SK-N-SH (cell line): Measurements from ENCODE around the gene DNASE1L3. TPM values are rescaled to one million over a fixed set of nuclear protein-coding genes. Genes with fewer than 3 reads are reported as not detected.

Source experiments
- CTCF ChIA-PET: fragments of 300-600, 350-600 bp; formaldehyde crosslinking; extraction: SDS; loops from one replicate; lab custom pipeline; 2021; lab: Yijun Ruan, JAX
- POLR2A ChIA-PET: fragments of 350-600 bp; sonication (Branson Sonifier 250); formaldehyde crosslinking; extraction: SDS; loops from one replicate; lab custom pipeline; 2020; ENCODE audit warnings: antibody characterized with exemption, inconsistent platforms; lab: Yijun Ruan, JAX
- DNase-seq: peaks from one replicate; pipeline ENCODE4 v3.0.0; 2012
- H2AFZ ChIP-seq: fragments of 200-600 bp; sonication (generic); 2 replicates; pipeline ENCODE4 v1.8.1; 2016; ENCODE audit warnings: antibody characterized with exemption, mild to moderate bottlenecking, low read depth
- H3F3A ChIP-seq: fragments of 200-600 bp; sonication (generic); replicated peaks from 2 replicates; pipeline ENCODE3; 2016; ENCODE audit warnings: antibody characterized with exemption, mild to moderate bottlenecking; ENCODE audit not compliant: insufficient read depth
- H3K27ac ChIP-seq, 2 experiments: fragments of 200-500 bp in 1 of 2; fragments of 200-600 bp in 1 of 2; sonication (Bioruptor generic) in 1 of 2; sonication (generic), shearing (Covaris generic) in 1 of 2; 2 replicates each; pipeline versions ENCODE4 v1.5.1 to v1.6.1; 2014 to 2016; ENCODE audit warnings: low read depth in 2 of 2, inconsistent platforms in 1 of 2, low read length in 1 of 2, mild to moderate bottlenecking in 1 of 2, mixed read lengths in 1 of 2
- H3K27me3 ChIP-seq: fragments of 200-600 bp; sonication (generic), shearing (Covaris generic); 2 replicates; pipeline ENCODE4 v1.6.1; 2016; ENCODE audit warnings: mixed run types; ENCODE audit not compliant: insufficient read depth
- H3K36me3 ChIP-seq, 2 experiments: fragments of 200-500 bp in 1 of 2; fragments of 200-600 bp in 1 of 2; sonication (Bioruptor generic) in 1 of 2; sonication (generic) in 1 of 2; replicated peaks in 1 of 2; 2 replicates each; pipeline versions ENCODE3 to v1.5.1; 2014 to 2016; ENCODE audit warnings: low read length in 1 of 2, mild to moderate bottlenecking in 1 of 2; ENCODE audit not compliant: insufficient read depth in 2 of 2, control insufficient read depth in 1 of 2
- H3K4me1 ChIP-seq, 2 experiments: fragments of 200-500 bp in 1 of 2; fragments of 200-600 bp in 1 of 2; sonication (Bioruptor generic) in 1 of 2; sonication (generic), shearing (Covaris generic) in 1 of 2; 2 replicates each; pipeline versions ENCODE4 v1.5.1 to v1.6.1; 2014 to 2016; ENCODE audit warnings: low read depth in 1 of 2, low read length in 1 of 2, mixed run types in 1 of 2; ENCODE audit not compliant: insufficient read depth in 2 of 2, control insufficient read depth in 1 of 2
- H3K4me2 ChIP-seq: fragments of 200-600 bp; sonication (generic), shearing (Covaris generic); 2 replicates; pipeline ENCODE4 v1.6.1; 2017; ENCODE audit warnings: mixed run types
- H3K4me3 ChIP-seq, 2 experiments: fragments of 200-500 bp in 1 of 2; fragments of 200-600 bp in 1 of 2; sonication (Bioruptor generic) in 1 of 2; sonication (generic), shearing (Covaris generic) in 1 of 2; 2 replicates each; pipeline versions ENCODE4 v1.5.1 to v1.8.1; 2014 to 2016; ENCODE audit warnings: low read depth in 2 of 2, inconsistent platforms in 1 of 2, low read length in 1 of 2, mild to moderate bottlenecking in 1 of 2, mixed read lengths in 1 of 2, moderate library complexity in 1 of 2
- H3K79me2 ChIP-seq: fragments of 200-600 bp; sonication (generic); 2 replicates; pipeline ENCODE4 v1.8.1; 2017; ENCODE audit warnings: mild to moderate bottlenecking; ENCODE audit not compliant: insufficient read depth
- H3K9ac ChIP-seq: fragments of 200-600 bp; sonication (generic); 2 replicates; pipeline ENCODE4 v1.6.1; 2017; ENCODE audit warnings: mixed run types
- H3K9me2 ChIP-seq: fragments of 200-600 bp; sonication (generic); 2 replicates; pipeline ENCODE4 v1.6.1; 2017; ENCODE audit warnings: mixed run types
- H3K9me3 ChIP-seq: fragments of 200-600 bp; sonication (generic); 2 replicates; pipeline ENCODE4 v1.6.1; 2017; ENCODE audit warnings: mixed run types, mild to moderate bottlenecking, moderate library complexity
- H4K20me1 ChIP-seq: fragments of 200-600 bp; sonication (generic); 2 replicates; pipeline ENCODE4 v1.6.1; 2017; ENCODE audit warnings: mild to moderate bottlenecking, mixed run types; ENCODE audit not compliant: insufficient read depth
- EZH2phosphoT487 ChIP-seq: fragments of 200-600 bp; sonication (generic); IDR thresholded peaks from 2 replicates; pipeline ENCODE4 v1.6.1; 2017; ENCODE audit warnings: low read depth, mixed run types, mild to moderate bottlenecking, antibody characterized with exemption, moderate library complexity, borderline replicate concordance
- FOSL2 ChIP-seq: IDR thresholded peaks from 2 replicates; pipeline ENCODE4 v1.4.0; 2012; ENCODE audit warnings: low read depth, mild to moderate bottlenecking, moderate library complexity, borderline replicate concordance
- GABPA ChIP-seq: IDR thresholded peaks from 2 replicates; pipeline ENCODE4 v1.4.0; 2012; ENCODE audit warnings: low read depth, mild to moderate bottlenecking
- JUND ChIP-seq: IDR thresholded peaks from 2 replicates; pipeline ENCODE4 v1.4.0; 2012
- MEF2A ChIP-seq: IDR thresholded peaks from 2 replicates; pipeline ENCODE4 v1.4.0; 2012; ENCODE audit warnings: low read depth, borderline replicate concordance
- MXI1 ChIP-seq: IDR thresholded peaks from 2 replicates; pipeline ENCODE4 v1.6.1; 2012; ENCODE audit warnings: mild to moderate bottlenecking, low read depth, low read length, improper control_type of control experiment
- NFIC ChIP-seq: IDR thresholded peaks from 2 replicates; pipeline ENCODE4 v1.4.0; 2012; ENCODE audit warnings: borderline replicate concordance
- NRF1 ChIP-seq: IDR thresholded peaks from 2 replicates; pipeline ENCODE4 v1.6.1; 2012; ENCODE audit warnings: low read depth, mild to moderate bottlenecking, low read length
- POLR2AphosphoS5 ChIP-seq: IDR thresholded peaks from 2 replicates; pipeline ENCODE4 v1.6.1; 2012; ENCODE audit warnings: low read depth, low read length
- RAD21 ChIP-seq: IDR thresholded peaks from 2 replicates; pipeline ENCODE4 v1.6.1; 2012; ENCODE audit warnings: mild to moderate bottlenecking, low read length
- RFX5 ChIP-seq: IDR thresholded peaks from 2 replicates; pipeline ENCODE4 v1.6.1; 2012; ENCODE audit warnings: mild to moderate bottlenecking, improper control_type of control experiment, low read length
- SMC3 ChIP-seq: IDR thresholded peaks from 2 replicates; pipeline ENCODE4 v1.6.1; 2012; ENCODE audit warnings: low read depth, low read length, improper control_type of control experiment
- TCF12 ChIP-seq: IDR thresholded peaks from 2 replicates; pipeline ENCODE4 v1.4.0; 2012
- WGBS: methylation state at CpG from one replicate; pipeline ENCODE4 v1.1.6; 2017; ENCODE audit warnings: low lambda C conversion rate; 5-methylcytosine and 5-hydroxymethylcytosine counted together
- polyA plus RNA-seq, 3 experiments: library from polyadenylated mRNA; depleted of rRNA; stranded (reverse); fragments of >200 nt; gene quantifications; 2 replicates each; pipeline ENCODE4 v1.2.3, GENCODE V29; 2012
- TF ChIP-seq, protein P1 (sequence below): IDR thresholded peaks from 2 replicates; pipeline ENCODE4 v1.4.0; 2012; ENCODE audit warnings: low read depth, borderline replicate concordance
- TF ChIP-seq, protein P2 (sequence below): fragments of 150-350 bp; IDR thresholded peaks from 2 replicates; pipeline ENCODE4 v1.6.1; 2016; ENCODE audit warnings: mild to moderate bottlenecking, low read depth, low read length
- TF ChIP-seq, protein P3 (sequence below): IDR thresholded peaks from 2 replicates; pipeline ENCODE4; 2012
- TF ChIP-seq, protein P4 (sequence below): IDR thresholded peaks from 2 replicates; pipeline ENCODE4 v1.4.0; 2012; ENCODE audit warnings: low read depth
- TF ChIP-seq, protein P5 (sequence below): fragments of 200-600 bp; sonication (generic); IDR thresholded peaks from 2 replicates; pipeline ENCODE4 v1.6.1; 2017; ENCODE audit warnings: antibody characterized with exemption, mild to moderate bottlenecking, moderate library complexity

Gene DNASE1L3
- polyA plus RNA-seq, 1 of the 3 experiments (the other 2 are of a cell fraction), result not detected

DNA sequence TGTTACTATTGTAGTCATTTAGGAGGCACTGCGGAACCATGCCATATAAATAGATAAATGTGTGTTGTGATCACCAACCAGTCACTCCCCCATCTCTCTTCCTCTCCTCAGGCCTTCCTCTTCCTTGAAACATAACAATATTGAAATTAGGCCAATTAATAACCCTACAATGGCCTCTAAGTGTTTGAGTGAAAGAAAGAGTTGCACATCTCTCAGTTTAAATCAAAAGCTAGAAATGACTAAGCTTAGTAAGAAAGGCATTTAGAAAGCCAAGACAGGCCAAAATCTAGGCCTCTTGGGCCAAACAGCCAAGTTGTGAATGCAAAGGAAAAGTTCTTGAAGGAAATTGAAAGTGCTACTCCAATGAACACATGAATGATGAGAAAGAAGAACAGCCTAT, 8.1 kb upstream of the DNASE1L3 start:
- Histone ChIP-seq H3K36me3 (no peaks in the 10 kb centered on the region), H3K79me2 (no peaks in the 10 kb centered on the region), H3K4me1 (peaks cover 0 to 5% of the 10 kb centered on the region in 2 experiments; a peak in 1 of 4 replicates), H3K9me2 (no peaks in the 10 kb centered on the region), H3K27ac (no peak overlapping the region), H3K9ac (no peak overlapping the region)
- TF ChIP-seq GABPA (no peak), TCF12 (no peak), SMC3 (no peak), MXI1 (no peak), JUND (no peak), POLR2AphosphoS5 (no peak), FOSL2 (no peak), EZH2phosphoT487 (no peak), NRF1 (no peak)
- TF ChIP-seq, protein P1, sequence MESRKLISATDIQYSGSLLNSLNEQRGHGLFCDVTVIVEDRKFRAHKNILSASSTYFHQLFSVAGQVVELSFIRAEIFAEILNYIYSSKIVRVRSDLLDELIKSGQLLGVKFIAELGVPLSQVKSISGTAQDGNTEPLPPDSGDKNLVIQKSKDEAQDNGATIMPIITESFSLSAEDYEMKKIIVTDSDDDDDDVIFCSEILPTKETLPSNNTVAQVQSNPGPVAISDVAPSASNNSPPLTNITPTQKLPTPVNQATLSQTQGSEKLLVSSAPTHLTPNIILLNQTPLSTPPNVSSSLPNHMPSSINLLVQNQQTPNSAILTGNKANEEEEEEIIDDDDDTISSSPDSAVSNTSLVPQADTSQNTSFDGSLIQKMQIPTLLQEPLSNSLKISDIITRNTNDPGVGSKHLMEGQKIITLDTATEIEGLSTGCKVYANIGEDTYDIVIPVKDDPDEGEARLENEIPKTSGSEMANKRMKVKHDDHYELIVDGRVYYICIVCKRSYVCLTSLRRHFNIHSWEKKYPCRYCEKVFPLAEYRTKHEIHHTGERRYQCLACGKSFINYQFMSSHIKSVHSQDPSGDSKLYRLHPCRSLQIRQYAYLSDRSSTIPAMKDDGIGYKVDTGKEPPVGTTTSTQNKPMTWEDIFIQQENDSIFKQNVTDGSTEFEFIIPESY, result no peak
- TF ChIP-seq, protein P2, sequence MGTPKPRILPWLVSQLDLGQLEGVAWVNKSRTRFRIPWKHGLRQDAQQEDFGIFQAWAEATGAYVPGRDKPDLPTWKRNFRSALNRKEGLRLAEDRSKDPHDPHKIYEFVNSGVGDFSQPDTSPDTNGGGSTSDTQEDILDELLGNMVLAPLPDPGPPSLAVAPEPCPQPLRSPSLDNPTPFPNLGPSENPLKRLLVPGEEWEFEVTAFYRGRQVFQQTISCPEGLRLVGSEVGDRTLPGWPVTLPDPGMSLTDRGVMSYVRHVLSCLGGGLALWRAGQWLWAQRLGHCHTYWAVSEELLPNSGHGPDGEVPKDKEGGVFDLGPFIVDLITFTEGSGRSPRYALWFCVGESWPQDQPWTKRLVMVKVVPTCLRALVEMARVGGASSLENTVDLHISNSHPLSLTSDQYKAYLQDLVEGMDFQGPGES, result no peak
- TF ChIP-seq, protein P3, sequence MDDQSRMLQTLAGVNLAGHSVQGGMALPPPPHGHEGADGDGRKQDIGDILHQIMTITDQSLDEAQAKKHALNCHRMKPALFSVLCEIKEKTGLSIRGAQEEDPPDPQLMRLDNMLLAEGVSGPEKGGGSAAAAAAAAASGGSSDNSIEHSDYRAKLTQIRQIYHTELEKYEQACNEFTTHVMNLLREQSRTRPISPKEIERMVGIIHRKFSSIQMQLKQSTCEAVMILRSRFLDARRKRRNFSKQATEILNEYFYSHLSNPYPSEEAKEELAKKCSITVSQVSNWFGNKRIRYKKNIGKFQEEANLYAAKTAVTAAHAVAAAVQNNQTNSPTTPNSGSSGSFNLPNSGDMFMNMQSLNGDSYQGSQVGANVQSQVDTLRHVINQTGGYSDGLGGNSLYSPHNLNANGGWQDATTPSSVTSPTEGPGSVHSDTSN, result no peak
- TF ChIP-seq, all 33 proteins: peak for 0
- POLR2A ChIA-PET, result no interaction called here
- WGBS, result 83% methylated on average over 1 of the region's 1 CpG
- H2AFZ ChIP-seq, result no peak overlapping the region
- no peak overlapping the region for H3K4me2 ChIP-seq
- H3K27me3 ChIP-seq, result peaks cover 6% of the 10 kb centered on the region; the same call in 1 of the 2 replicates
- CTCF ChIA-PET, result interaction anchor here (0.7 to 4.7 kb wide), 10 partner anchors 8 to 247 kb away, joined by 3 to 65 read pairs (median 4); no protein-coding TSS in a partner anchor
- no peaks in the 10 kb centered on the region for H3F3A ChIP-seq
- no peaks in the 10 kb centered on the region for H4K20me1 ChIP-seq
- DNase-seq, result no peak
- no peaks in the 10 kb centered on the region for H3K9me3 ChIP-seq
- H3K4me3 ChIP-seq, result no peak overlapping the region

DNA sequence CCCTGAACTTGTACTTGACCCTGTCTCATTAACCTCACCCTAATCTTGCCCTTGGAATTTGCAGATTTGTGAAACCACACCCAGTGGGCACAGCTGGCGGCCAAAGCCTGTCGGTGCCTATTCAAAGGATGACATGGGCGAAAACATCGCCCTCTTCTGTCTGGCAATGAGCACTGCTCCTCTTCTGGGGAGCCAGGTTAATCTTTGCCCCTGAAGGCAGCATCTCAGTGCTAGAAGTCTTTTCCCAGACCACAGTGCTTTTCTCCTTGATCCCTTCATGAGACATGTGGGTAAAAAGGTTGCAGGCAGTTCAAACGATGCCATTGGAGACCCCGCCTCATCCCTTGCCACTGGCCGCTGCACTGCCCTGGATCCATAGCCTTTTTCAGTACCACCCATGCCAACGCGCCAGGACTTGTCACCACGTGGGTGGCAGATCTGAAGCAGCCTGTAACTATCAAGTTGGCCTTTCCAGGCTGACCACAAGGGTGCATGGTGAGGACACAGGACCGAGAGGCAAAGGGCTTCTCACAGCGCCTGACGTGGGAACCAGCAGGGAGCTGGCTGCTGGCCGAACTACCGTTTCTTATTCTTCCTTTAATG, 6.5 kb upstream of the DNASE1L3 start:
- H4K20me1 ChIP-seq, result no peaks in the 10 kb centered on the region
- H3K4me1 ChIP-seq, result peaks cover 0 to 5% of the 10 kb centered on the region in 2 experiments; a peak in 1 of 4 replicates
- CTCF ChIA-PET, result interaction anchor here (0.6 to 4.7 kb wide), 37 partner anchors 9 to 247 kb away, joined by 3 to 65 read pairs (median 6); partner anchors contain the start of genes ABHD6 and FLNB
- TF ChIP-seq RAD21 (peak; percentile 68), SMC3 (peak; percentile 79), MEF2A (no peak), NFIC (no peak), MXI1 (peak; percentile 93), POLR2AphosphoS5 (no peak), RFX5 (no peak)
- TF ChIP-seq, protein P4, sequence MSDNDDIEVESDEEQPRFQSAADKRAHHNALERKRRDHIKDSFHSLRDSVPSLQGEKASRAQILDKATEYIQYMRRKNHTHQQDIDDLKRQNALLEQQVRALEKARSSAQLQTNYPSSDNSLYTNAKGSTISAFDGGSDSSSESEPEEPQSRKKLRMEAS, result peak; percentile 68; the same call in 1 of the 2 replicates
- TF ChIP-seq, protein P5, sequence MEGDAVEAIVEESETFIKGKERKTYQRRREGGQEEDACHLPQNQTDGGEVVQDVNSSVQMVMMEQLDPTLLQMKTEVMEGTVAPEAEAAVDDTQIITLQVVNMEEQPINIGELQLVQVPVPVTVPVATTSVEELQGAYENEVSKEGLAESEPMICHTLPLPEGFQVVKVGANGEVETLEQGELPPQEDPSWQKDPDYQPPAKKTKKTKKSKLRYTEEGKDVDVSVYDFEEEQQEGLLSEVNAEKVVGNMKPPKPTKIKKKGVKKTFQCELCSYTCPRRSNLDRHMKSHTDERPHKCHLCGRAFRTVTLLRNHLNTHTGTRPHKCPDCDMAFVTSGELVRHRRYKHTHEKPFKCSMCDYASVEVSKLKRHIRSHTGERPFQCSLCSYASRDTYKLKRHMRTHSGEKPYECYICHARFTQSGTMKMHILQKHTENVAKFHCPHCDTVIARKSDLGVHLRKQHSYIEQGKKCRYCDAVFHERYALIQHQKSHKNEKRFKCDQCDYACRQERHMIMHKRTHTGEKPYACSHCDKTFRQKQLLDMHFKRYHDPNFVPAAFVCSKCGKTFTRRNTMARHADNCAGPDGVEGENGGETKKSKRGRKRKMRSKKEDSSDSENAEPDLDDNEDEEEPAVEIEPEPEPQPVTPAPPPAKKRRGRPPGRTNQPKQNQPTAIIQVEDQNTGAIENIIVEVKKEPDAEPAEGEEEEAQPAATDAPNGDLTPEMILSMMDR, result peak; percentile 82
- peak; percentile 72 for DNase-seq
- WGBS, result 24% methylated on average over 15 of the region's 15 CpGs
- peak overlapping the region; percentile 17; the same call in 1 of the 2 replicates for H3K4me2 ChIP-seq
- H3F3A ChIP-seq, result no peaks in the 10 kb centered on the region
- H3K9ac ChIP-seq, result no peak overlapping the region
- no peaks in the 10 kb centered on the region for H3K9me3 ChIP-seq
- H2AFZ ChIP-seq, result peak overlapping the region; percentile 38; the same call in 1 of the 2 replicates
- POLR2A ChIA-PET, result interaction anchor here (1.2 kb wide), 1 partner anchor 89 kb away, joined by 3 read pairs; the partner anchor contains the start of genes HTD2 and RPP14
- no peaks in the 10 kb centered on the region for H3K9me2 ChIP-seq
- H3K4me3 ChIP-seq, result peak overlapping the region; percentile 6 to 34; a peak in 2 of 4 replicates
- H3K36me3 ChIP-seq, result no peaks in the 10 kb centered on the region
- H3K27ac ChIP-seq, result no peak overlapping the region; a peak in 1 of 4 replicates
- no peaks in the 10 kb centered on the region for H3K79me2 ChIP-seq
- peaks cover 12% of the 10 kb centered on the region; the same call in 1 of the 2 replicates for H3K27me3 ChIP-seq
